NCI-H1048 (cell line): ENCODE measurements around the gene FEZF1.

Experiments used
- DNase-seq: peaks from one replicate; lab custom pipeline; 2025; lab: John Stamatoyannopoulos, UW

FEZF1 gene

DNA sequence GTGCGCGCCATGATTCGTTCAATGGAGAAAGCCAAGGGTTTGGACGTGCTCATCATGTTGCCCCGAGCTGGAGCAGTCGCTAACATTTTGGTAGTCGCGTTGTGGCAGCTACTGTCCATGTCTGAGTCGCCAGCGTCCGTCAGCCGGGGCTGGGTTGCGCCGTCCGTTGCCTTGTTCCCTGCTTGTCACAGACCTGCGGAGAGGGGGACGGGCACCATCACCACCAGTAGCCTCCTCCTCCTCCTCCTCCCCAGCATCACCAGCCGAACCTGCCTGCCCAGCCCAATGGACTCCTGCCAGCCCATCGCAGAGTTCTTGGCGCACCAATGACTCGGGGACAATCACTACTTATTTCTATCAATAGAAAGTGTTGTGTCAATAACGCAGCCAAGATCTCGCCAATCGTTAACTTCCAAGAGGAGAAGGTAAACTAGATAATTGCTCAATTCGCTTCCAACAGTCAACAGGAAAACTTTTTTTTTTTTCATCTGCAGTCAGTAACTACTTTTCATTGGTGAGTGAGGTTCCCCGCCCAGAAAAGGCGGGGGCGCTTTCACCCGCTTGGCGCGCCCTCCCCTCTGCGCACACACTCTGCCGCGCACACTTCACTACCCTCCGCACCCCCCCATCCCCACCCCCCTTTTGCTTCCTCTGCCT is at the start of gene FEZF1:
Gene FEZF1 (minus strand): TSS at position 432 of the 657 bp plus-strand sequence. CDS start 313 bp downstream, at position 119.
- no peak for DNase-seq

DNA sequence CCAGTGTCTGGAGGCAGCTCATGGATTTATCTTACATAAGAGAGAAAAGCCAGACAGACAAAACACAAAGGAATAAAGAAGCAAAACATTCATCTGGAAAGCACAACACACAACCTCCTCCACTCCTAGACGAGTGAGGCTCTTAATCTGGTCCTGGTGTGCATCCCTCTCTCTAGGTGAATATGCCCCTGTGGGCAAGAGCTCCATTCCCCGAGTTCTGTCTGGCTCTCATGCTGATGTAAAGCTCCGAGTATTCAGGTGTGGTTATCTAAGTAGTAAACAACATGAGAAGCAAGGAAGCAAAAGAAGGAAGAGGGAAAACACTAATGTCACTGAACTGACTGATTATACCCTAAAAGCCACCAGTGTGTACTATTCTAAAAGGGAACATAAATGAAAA is 47.9 kb upstream of the FEZF1 start:
- DNase-seq: no peak

DNA sequence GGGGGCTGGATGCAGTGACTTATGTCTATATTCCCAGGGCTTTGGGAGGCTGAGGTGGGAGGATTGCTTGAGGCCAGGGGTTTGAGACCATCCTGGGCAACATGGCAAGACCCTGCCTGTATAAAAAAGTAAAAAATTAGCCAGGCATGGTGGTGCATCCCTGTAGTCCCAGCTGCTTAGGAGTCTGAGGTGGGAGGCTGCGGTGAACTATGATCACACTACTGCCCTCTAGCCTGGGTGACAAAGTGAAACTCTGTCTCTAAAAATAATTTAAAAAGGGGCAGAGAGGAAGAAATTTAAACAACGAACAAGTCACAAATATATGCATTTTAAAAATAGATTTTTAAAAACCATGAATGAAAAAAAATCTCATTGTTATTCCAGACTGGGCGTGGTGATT is 46.2 kb upstream of the FEZF1 start:
- DNase-seq: no peak

DNA sequence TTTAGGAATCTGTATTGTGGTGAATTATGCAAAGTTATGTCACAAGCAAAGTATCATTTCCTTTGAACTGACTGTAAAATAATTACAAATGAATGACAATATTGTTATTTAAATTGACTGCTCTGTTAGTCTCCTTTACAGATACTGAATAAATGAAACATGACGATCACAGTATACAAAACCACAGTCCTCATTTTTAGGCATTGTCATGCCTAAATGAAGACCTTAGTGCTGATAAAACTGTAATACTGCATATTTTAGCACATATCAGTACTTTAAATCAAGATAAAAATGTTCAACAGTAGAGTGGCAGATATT is 39.7 kb upstream of the FEZF1 start:
- no peak for DNase-seq

DNA sequence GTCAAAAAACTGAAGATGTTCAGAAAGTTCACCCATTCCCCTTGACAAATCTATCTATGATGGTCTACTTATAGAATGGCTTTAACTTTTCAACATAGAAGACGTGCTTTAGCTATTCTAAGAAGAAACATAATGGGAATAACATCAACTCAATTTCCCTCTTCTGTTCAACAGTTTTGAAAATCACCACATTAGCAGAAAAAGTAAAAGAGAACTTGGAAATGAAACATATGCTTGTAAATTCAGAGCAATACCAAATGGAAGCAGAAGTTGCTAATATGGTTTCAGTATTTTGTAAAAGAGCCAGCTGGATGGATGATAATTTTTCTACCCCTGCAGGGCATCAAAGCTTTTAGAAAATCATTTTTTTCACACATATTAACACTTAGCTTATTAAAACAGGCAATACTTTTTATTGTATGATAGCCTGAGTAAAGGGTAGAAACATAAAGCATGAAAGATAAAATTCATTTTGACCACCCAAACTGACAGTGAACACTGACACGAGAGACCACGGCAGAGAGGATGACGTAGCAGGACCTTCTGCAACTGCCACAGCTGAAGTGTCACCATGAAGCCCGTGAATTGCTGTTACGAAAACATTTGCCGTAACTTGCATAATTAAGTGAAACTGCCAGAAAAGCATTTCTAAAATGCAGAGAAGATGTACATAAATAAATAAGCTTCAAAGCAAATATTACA is 39.2 kb upstream of the FEZF1 start:
- no peak for DNase-seq

DNA sequence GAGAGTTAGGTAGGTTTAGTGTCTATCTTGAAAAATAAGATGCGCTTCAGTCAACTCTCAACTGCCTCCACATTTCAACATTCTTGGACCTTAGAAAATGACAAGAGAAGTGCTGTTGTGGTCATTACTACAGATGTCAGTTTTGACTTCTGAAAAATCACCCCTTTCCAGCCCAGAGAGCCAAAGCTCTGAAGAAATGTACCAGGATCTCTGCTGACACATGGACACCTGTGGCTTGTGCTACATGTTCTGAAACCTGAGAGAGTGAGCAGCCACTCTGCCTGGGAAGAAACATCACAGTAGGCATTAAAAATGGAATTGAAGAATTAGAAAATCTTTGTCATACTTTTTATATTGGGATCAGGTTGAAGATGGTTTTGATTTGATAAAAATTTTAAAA is 35.9 kb upstream of the FEZF1 start:
- DNase-seq: no peak

DNA sequence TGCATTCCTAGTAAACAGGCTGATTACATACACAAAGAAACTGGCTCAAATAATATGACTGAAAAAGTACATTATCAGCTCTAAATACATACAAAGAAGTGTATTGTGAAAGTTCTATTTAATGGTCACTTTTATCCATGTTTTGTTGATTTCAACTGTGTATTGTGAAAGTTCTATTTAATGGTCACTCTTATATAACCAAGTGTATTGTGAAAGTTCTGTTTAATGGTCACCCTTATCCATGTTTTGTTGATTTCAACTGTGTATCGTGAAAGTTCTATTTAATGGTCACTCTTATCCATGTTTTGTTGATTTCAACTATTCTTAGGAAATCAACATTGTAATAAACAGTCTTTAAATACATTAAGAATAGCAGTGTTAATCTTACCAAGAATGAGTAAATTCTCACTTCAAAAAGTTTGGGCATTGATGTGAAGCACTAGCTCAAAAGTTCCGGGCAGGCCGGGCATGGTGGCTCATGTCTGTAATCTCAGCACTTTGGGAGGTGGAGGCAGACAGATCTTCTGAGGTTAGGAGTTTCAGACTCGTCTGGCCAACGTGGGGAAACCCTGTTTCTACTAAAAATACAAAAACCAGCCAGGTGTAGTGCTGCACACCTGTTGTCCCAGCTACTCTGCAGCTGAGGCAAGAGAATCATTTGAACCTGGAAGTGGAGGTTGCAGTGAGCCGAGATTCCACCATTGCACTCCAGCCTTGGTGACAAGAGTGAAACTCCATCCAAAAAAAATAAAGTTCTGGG is 34.8 kb upstream of the FEZF1 start:
- DNase-seq: no peak

DNA sequence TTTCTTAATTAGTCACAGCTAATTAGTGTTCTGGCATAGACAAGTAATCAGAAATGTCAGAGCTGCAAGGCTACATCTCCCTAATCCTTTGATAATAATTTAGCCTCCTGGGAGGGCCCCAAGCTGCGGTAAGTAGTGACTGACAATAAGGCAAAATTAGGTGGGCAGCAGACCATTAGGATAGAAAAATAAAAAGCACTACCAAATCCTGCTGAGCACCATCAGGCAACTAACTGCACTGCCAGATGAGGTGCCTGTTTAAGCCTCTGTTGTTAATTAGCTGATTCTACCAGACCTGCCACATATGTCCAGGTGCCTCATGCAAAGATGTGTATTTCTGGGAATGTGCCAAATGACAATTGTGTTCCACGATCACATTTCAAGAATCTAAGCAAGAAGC is 32.5 kb upstream of the FEZF1 start:
- no peak for DNase-seq

DNA sequence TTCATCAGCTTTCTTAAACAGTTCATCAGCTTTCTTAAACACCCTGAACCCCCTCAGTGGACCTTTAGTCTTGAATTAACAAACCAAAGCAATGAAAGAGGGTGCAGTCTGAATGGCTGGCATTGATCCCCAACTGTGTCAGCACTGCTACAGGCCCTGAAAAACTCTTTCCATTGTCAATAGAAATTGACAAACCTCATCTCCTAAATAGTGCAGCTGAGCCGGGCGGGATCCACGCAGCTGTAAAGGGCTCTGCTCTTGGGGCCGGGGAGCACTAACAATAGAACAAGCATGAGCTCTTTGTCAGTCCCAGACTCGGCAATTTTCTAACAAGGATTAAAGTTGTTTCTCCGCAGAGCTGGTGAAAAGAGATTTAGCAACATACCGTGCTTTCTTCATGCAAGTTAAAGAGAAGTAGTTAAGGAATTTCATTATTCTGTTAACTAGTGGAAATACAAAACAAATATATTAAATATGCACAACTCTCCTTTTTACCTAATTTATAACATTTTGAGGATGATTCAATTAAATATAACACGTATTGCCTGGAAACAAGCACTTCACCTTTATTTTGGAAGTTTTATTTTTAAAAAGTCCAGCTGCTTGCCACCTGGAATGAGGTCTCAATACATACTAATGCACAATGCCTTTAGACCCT is 24.7 kb upstream of the FEZF1 start:
- no peak for DNase-seq

DNA sequence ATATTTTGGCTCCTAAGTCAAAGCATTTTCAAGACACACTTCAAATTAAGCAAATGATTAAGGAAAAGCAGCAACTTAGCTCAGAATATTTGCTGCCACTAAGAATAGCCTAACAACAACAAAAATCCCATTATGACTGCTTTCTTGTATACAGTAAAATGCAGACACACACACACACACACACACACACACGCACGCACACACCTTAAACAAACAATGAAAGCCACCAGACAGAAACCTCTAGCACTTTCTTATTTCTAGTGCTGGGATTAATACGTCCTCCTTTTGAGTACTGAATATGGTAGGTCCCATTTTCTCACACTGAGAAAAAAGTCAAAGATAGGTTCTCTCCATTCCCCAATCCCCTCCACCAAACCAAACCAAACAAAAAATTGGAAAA is 23.4 kb upstream of the FEZF1 start:
- DNase-seq: no peak

DNA sequence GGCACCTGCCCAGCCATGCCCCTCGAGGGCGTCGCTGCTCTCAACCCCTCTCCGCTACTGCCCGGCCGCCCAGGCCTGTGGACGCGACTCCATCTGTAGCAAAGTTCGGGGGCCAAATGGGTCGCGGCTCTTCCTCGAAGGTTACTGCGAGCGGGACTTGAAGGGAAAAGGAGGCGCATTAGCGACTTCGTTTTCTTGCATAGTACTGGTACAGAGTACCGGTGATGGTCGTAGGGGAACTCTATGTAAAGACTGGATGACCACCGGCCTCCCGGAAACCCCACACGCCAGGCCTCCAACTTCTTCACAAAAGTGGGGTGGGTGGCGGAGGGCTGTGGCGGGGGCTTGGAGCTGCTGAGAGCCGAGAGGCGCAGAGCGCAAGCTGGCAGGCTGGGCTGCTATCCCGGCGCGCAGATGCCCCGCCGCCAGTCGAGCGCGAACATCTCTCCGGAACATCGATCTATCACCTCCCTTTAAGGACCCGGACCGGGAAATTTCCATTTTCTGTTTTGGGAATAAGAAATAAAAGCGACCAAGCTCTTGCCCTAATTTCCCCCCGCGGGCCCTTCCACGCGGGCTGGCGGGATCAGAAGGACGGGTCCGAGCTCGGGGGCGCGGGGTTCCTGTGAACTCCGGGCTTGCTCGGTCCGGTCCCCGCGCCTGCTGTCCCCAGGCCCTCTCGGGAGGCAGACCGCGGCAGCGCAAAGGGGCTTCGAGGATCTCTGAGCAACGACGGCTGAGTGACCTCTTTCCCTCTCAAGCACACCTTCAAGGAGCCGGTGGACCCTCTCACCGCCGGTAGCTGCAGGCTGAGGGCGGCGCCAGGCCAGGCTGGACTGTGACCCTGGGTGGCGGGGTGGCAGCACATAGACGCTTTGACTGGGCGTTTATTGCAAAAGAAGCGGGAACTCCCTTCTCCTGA is 12.2 kb upstream of the FEZF1 start:
- DNase-seq: no peak

DNA sequence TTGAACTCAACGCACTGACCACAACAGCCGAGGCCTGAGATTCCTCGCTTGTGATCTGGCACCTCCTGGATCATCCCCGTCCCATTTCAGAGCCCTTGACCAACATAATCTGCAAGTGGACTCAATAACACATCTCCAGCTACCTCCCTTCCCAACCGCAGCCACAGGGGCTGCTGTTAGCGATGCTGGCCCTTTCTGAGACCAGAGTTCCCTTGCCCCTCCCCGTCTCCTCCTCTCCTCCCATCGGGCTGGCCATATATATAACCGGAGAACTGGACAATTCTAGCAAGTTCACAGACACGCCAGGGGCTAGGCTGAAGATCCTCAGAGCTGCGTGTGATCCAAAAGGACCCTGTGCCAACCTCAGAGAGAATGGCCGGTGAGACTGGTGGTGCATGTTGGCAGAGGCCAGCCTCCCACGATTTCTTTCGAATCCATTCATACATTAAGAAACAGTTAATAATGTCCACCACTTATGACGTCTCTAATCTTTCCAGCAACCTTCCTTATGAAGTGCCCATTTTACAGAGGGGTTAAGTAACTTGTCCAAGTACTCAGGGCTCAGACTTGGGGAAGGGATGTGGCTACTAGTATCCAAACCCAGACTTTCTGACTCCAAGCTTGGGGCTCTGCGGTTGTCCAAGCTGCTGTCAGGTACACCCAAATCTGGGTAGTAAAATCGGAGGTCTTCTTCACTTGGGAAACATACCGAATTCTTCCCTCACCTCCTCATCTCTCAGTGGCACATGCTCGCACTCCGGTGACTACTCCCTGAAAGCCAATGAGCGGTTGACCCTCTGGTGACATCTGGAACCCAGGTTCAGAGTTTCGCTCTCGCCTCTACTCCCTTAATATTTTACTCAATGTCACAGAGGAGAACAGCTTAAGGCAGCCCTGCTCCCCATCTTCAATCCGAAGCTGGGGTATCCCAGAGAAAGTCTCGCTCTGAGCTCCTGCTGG is 11.2 kb upstream of the FEZF1 start:
- no peak for DNase-seq

DNA sequence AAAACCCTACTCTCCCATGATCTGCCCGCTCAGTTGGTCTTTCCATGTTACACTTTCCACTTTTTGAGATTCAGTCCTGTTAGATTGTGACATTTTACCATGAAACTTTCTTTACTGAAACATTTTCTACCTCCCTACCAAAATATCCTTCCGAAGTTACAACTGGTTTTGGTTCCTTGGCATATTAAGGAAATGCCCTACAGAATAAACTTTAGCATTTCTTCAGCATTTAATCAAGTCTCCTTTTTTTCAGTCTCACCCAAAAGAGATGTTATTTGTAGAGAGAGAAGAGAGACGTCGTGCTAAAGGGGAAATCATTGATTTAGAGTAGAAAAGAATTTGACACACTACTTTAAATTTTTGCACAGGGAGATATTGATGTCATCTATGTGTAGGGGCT is 9.7 kb upstream of the FEZF1 start:
- no peak for DNase-seq

DNA sequence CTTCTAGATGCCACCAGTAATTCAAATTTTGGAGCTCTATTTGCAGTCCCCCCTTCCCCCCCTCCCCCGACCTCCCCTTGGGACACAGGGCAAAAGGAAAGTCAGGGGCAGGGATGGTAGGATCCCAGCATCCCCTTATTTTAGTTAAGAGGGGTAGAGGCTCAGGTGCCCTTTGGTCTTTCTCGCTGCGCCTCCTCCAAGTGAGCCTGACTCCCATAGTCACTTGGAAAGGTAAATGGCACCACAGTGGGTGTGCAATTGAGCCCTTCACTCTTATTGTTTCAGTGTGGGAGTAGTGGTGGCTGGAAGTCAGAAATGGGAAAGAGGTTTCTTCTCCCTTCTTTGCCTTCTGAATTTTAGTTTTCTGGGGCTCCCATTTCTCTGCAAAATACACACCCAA is 8.2 kb upstream of the FEZF1 start:
- DNase-seq: no peak

DNA sequence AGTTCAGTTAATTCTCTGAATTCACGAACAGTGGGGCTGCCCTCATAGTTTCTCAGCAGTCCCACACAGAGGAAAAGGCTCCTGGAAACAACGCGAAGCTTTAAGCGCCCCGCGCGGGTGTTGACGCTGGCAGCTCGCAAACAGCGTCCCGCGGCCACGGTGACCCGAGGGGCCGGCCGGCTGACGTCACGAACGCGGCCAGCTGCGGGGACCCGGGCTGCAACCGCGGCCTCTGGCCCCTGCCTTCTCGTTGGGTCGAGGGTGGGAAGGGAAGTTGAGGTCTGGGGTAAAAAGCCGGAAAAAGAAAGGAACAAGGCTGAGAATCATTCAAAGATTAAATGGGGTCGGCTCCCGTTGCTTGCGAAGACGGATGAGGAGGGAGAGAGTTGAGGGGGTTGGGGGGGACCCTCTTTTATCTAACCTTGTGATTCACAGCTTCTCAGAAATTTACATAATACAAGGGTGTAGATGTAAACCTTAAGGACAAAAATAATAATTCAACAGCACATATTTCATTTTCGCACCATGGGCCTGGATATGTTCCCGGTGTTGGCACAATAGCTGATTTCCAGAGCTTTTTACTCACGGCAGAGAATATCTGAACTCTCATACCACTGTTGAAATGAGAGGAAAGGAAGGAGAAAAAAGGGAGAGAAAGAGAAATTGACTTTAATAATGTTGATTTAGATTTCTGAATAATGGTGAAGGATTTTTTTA is 7.3 kb upstream of the FEZF1 start:
- DNase-seq: no peak

DNA sequence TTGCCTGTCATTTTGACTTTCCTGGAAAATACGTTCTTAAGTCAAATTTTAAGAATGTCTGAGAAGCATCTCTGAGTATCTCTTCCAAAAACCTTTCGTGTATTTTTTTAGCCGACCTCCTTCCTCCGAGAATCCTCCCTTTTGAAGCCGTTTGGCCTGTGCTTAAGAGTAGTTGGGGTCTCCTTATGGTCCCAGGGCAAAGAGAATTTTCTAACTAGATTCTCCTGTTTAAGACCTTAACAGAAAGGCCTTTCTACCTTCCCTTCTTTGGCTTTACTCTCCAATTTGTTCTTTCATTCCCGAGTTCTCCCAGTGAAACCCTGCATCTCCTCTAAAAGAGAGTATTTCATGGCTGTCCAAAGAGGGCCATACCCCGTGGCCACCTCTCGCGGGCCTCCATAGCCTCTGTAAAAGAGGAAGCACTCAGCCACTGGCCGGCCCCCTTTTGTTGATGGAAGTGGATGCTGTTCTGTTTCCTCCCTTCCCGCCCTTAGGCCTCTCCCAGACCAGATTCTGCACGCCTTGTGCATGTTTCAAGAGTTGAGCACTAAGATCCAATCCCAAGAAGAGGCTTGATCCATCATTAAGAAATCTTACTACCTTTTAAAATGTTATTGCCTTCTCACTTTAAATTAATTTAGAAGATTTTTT is 6.6 kb upstream of the FEZF1 start:
- DNase-seq: no peak

DNA sequence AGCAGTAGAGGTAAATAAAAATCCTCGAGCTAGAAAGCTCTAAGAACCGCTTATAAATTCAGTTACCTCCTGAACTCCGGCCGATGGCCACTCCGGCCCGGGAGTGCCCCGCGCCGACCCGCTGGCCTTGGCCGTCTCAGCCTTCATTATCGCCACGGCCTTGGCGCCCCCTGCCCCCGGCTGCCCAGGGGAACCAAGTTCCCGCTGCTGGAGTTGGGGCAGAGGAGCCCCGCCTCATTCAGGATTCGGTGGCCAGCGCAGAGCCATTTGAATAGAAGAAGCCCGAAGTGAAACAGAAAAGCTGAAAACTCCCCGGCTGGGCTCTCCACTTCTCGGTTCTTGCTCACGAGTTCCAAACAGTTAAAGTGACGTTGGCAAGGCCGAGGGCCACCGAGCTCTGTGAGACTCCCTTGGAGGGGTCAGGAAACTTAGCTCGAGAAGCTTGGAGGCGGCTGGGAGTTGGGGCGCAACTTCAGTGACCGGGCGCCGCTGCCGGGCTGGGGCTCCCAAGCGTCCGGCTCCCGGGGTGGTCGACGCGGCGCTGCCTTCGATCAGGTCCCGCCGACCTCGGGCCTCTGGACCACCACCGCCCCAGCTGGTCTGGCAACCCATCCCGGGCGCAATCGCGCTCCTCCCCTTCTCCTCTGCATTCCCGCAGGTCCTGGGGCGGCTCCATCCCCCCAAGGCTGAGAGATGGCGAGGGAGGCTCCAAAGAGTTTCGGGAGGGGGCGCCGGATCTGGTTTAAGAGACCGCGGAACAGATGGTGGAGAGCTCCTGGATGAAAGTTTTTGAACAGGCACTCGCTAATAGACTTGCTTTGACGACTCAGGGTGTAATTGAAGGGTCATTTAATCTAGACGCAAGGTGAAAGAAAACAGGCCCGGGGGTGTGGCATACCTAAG is 5.8 kb upstream of the FEZF1 start:
- no peak for DNase-seq

DNA sequence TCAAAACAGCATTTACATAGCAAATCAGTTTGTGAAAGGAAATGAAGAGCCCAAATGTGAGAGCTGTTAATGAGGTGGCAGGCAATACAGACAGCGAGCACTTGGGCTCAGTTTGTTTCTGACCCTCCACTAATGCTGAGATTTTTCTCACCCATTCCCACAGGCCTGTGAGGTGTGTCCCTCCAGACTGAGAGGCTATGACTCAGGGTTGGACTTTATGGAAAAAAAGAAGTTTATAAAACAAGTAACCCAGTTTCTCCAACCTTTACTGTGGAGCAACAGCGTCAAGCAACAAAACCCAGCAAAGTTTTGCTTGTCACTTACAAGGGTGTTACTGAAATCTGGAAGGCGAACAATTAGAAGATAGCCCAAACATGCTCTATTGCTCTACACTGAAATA is 4.9 kb upstream of the FEZF1 start:
- DNase-seq: no peak
